Measurements from ENCODE around the gene SLX4.

Gene SLX4

GRCh38 chr16:3580251-3580651 lies 31.2 kb downstream of the SLX4 start:
- Mint-ChIP-seq H3K9me3 (no peaks in the 10 kb centered on the region), H3K27me3 (no peaks in the 10 kb centered on the region), H3K4me1 (peaks cover 44% of the 10 kb centered on the region), H3K27ac (ENCODE audit: low read depth) (no peak overlapping the region), H3K36me3 (ENCODE audit: insufficient read depth) (peaks cover 18% of the 10 kb centered on the region), H3K4me3 (peak overlapping the region; percentile 25)
- ATAC-seq (replicated peaks; ENCODE audit: extremely low read depth, poor library complexity, severe bottlenecking) (no peak), DNase-seq (ENCODE audit: low spot score in 2 of 2) (no peak)

GRCh38 chr16:3579776-3580175 lies 31.6 kb downstream of the SLX4 start:
- Mint-ChIP-seq H3K4me3 (peak overlapping the region; percentile 99), H3K27me3 (no peaks in the 10 kb centered on the region), H3K9me3 (no peaks in the 10 kb centered on the region), H3K4me1 (peaks cover 45% of the 10 kb centered on the region), H3K27ac (ENCODE audit: low read depth) (peak overlapping the region; percentile 94), H3K36me3 (ENCODE audit: insufficient read depth) (peaks cover 18% of the 10 kb centered on the region)
- ATAC-seq (replicated peaks; ENCODE audit: extremely low read depth, poor library complexity, severe bottlenecking): no peak
- DNase-seq (ENCODE audit: low spot score in 2 of 2): no peak

- peak; percentile 41 to 56 for DNase-seq (ENCODE audit: low spot score in 2 of 2)
- peaks cover 18% of the 10 kb centered on the region for H3K36me3 Mint-ChIP-seq (ENCODE audit: insufficient read depth)
Measured at GRCh38 chr16:3578610-3579551, 32.5 kb downstream of the SLX4 start.

DNA sequence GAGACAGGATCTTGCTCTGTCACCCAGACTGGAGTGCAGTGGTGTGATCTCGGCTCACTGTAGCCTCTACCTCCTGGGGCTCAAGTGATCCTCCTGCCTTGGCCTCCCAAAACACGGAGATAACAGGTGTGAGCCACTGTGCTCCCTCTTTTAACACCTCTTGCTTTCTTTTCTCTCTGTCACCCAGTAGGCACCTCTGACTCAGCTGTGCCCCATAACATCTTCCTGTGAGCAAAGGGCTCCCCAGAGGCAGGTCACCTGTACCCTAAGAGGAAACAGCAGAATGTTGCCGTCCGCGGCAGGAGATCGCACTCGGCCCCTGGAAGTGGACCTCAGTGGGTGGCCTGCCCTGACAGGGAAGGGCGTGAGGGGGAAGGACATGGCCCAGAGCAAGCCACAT lies 33.3 kb downstream of the SLX4 start:
- Mint-ChIP-seq H3K27ac (ENCODE audit: low read depth) (peak overlapping the region; percentile 94), H3K27me3 (no peaks in the 10 kb centered on the region), H3K9me3 (no peaks in the 10 kb centered on the region), H3K4me1 (peaks cover 49% of the 10 kb centered on the region), H3K36me3 (ENCODE audit: insufficient read depth) (peaks cover 22% of the 10 kb centered on the region), H3K4me3 (peak overlapping the region; percentile 99)
- peak; percentile 57 for ATAC-seq (replicated peaks; ENCODE audit: extremely low read depth, poor library complexity, severe bottlenecking)
- peak in 1 of 2 donors; percentile 44 for DNase-seq (ENCODE audit: low spot score in 2 of 2)

More at GRCh38 chr16:3578610-3579551, 32.5 kb downstream of the SLX4 start:
- ATAC-seq (replicated peaks; ENCODE audit: extremely low read depth, poor library complexity, severe bottlenecking): peak; percentile 64
- peak overlapping the region; percentile 94 for H3K27ac Mint-ChIP-seq (ENCODE audit: low read depth)
- no peaks in the 10 kb centered on the region for H3K27me3 Mint-ChIP-seq
- peaks cover 45% of the 10 kb centered on the region for H3K4me1 Mint-ChIP-seq
- no peaks in the 10 kb centered on the region for H3K9me3 Mint-ChIP-seq
- H3K4me3 Mint-ChIP-seq: peak overlapping the region; percentile 99

GRCh38 chr16:3577302-3577752 lies 34.1 kb downstream of the SLX4 start, which contains the start of gene NLRC3:
Gene NLRC3 (minus strand): TSS chr16:3577403. CDS start chr16:3565036, 12,367 bp downstream.
- H3K27ac Mint-ChIP-seq (ENCODE audit: low read depth): peak within 1 kb of the TSS; percentile 94
- DNase-seq (ENCODE audit: low spot score in 2 of 2) (peak; percentile 34 to 41), ATAC-seq (replicated peaks; ENCODE audit: extremely low read depth, poor library complexity, severe bottlenecking) (peak; percentile 62)
- no peaks in the 10 kb centered on the region for H3K27me3 Mint-ChIP-seq
- H3K36me3 Mint-ChIP-seq (ENCODE audit: insufficient read depth): peaks cover 23% of the 10 kb centered on the region
- peak within 1 kb of the TSS; percentile 99 for H3K4me3 Mint-ChIP-seq
- H3K9me3 Mint-ChIP-seq: no peaks in the 10 kb centered on the region
- peaks cover 55% of the 10 kb centered on the region for H3K4me1 Mint-ChIP-seq

- H3K4me3 Mint-ChIP-seq: peak overlapping the region; percentile 99
- H3K9me3 Mint-ChIP-seq: no peaks in the 10 kb centered on the region
- no peak for DNase-seq (ENCODE audit: low spot score in 2 of 2)
- H3K27me3 Mint-ChIP-seq: no peaks in the 10 kb centered on the region
- H3K4me1 Mint-ChIP-seq: peaks cover 60% of the 10 kb centered on the region
- no peak for ATAC-seq (replicated peaks; ENCODE audit: extremely low read depth, poor library complexity, severe bottlenecking)
- H3K36me3 Mint-ChIP-seq (ENCODE audit: insufficient read depth): peaks cover 30% of the 10 kb centered on the region
- peak overlapping the region; percentile 94 for H3K27ac Mint-ChIP-seq (ENCODE audit: low read depth)
Measured at GRCh38 chr16:3576211-3576610, 35.2 kb downstream of the SLX4 start.

DNA sequence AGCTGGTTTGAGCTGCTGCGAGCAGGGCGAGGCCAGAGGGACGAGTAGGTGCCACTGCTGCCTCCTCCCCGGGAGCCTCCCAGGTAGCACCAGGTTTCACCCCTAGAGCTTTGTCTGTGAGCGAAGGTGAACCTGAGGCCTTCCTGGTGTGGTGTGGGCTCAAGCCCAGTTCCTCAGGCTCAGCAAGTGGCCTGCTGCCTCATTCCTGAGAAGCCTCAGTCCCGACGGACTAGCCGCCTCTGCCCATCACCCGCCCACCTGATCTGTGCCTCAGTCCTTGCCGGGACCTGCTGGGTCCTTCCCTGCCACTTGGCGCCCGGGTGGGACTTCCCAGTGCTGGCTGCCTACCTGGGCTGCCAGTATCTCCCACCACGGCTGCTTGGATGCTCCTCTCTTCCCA lies 35.9 kb downstream of the SLX4 start:
- Mint-ChIP-seq H3K9me3 (peaks cover 3% of the 10 kb centered on the region), H3K27me3 (no peaks in the 10 kb centered on the region), H3K27ac (ENCODE audit: low read depth) (peak overlapping the region; percentile 94), H3K4me3 (peak overlapping the region; percentile 99), H3K36me3 (ENCODE audit: insufficient read depth) (peaks cover 35% of the 10 kb centered on the region), H3K4me1 (peaks cover 62% of the 10 kb centered on the region)
- DNase-seq (ENCODE audit: low spot score in 2 of 2): no peak
- ATAC-seq (replicated peaks; ENCODE audit: extremely low read depth, poor library complexity, severe bottlenecking): no peak

GRCh38 chr16:3574195-3574594 lies 37.2 kb downstream of the SLX4 start:
- ATAC-seq (replicated peaks; ENCODE audit: extremely low read depth, poor library complexity, severe bottlenecking): no peak
- peaks cover 39% of the 10 kb centered on the region for H3K36me3 Mint-ChIP-seq (ENCODE audit: insufficient read depth)
- H3K4me3 Mint-ChIP-seq: peak overlapping the region; percentile 99
- H3K9me3 Mint-ChIP-seq: peaks cover 7% of the 10 kb centered on the region
- no peak for DNase-seq (ENCODE audit: low spot score in 2 of 2)
- H3K27ac Mint-ChIP-seq (ENCODE audit: low read depth): peak overlapping the region; percentile 25
- no peaks in the 10 kb centered on the region for H3K27me3 Mint-ChIP-seq
- H3K4me1 Mint-ChIP-seq: peaks cover 53% of the 10 kb centered on the region

- Mint-ChIP-seq H3K36me3 (ENCODE audit: insufficient read depth) (peaks cover 42% of the 10 kb centered on the region), H3K4me3 (no peak overlapping the region), H3K9me3 (peaks cover 7% of the 10 kb centered on the region), H3K27me3 (no peaks in the 10 kb centered on the region), H3K27ac (ENCODE audit: low read depth) (no peak overlapping the region), H3K4me1 (peaks cover 47% of the 10 kb centered on the region)
- ATAC-seq (replicated peaks; ENCODE audit: extremely low read depth, poor library complexity, severe bottlenecking) (no peak), DNase-seq (ENCODE audit: low spot score in 2 of 2) (no peak)
Measured at GRCh38 chr16:3573146-3573815, 38.1 kb downstream of the SLX4 start.

DNA sequence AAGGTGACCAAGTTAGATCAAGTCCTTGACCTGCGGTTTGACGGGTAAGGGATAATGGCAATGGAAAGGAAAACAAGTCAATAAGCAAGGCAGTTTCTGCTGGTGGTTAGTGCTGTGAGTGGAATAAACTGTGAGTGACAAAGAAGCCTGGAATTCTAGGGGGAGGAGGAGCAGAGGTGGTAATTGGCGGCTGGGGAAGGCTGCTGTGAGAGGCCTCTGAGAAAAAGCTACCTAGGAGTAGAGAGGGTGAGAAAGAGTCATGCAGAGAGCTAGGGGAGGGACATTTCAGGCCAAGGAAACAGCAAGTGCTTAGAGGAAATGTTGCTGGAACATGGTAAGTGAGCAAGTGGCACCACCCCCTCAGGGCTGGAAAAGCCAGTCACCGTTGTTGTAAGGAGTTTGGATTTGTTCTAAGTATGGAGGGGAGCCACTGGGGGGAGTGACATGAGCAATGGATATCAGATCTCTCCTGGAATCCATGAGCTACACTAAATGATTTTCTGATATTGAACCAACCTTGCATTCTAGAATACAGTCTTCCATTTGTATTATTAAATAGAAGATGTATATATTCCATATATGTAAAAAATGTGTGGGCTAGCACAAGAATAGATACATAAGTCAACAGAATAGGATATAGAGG lies 40.9 kb downstream of the SLX4 start:
- no peaks in the 10 kb centered on the region for H3K27me3 Mint-ChIP-seq
- DNase-seq (ENCODE audit: low spot score in 2 of 2) (no peak), ATAC-seq (replicated peaks; ENCODE audit: extremely low read depth, poor library complexity, severe bottlenecking) (no peak)
- peak overlapping the region; percentile 57 for H3K27ac Mint-ChIP-seq (ENCODE audit: low read depth)
- peaks cover 50% of the 10 kb centered on the region for H3K36me3 Mint-ChIP-seq (ENCODE audit: insufficient read depth)
- peaks cover 7% of the 10 kb centered on the region for H3K9me3 Mint-ChIP-seq
- no peak overlapping the region for H3K4me3 Mint-ChIP-seq
- H3K4me1 Mint-ChIP-seq: peaks cover 26% of the 10 kb centered on the region

GRCh38 chr16:3569851-3570250 lies 41.6 kb downstream of the SLX4 start:
- H3K4me3 Mint-ChIP-seq: no peak overlapping the region
- peaks cover 57% of the 10 kb centered on the region for H3K36me3 Mint-ChIP-seq (ENCODE audit: insufficient read depth)
- no peaks in the 10 kb centered on the region for H3K27me3 Mint-ChIP-seq
- no peak for ATAC-seq (replicated peaks; ENCODE audit: extremely low read depth, poor library complexity, severe bottlenecking)
- peaks cover 23% of the 10 kb centered on the region for H3K4me1 Mint-ChIP-seq
- peaks cover 7% of the 10 kb centered on the region for H3K9me3 Mint-ChIP-seq
- H3K27ac Mint-ChIP-seq (ENCODE audit: low read depth): peak overlapping the region; percentile 57
- no peak for DNase-seq (ENCODE audit: low spot score in 2 of 2)

- Mint-ChIP-seq H3K27ac (ENCODE audit: low read depth) (no peak overlapping the region), H3K4me3 (no peak overlapping the region), H3K4me1 (peaks cover 9% of the 10 kb centered on the region), H3K27me3 (no peaks in the 10 kb centered on the region), H3K36me3 (ENCODE audit: insufficient read depth) (peaks cover 64% of the 10 kb centered on the region), H3K9me3 (peaks cover 7% of the 10 kb centered on the region)
- no peak for DNase-seq (ENCODE audit: low spot score in 2 of 2)
- ATAC-seq (replicated peaks; ENCODE audit: extremely low read depth, poor library complexity, severe bottlenecking): no peak
Measured at GRCh38 chr16:3566990-3567389, 44.4 kb downstream of the SLX4 start.

All from central memory CD8-positive, alpha-beta T cell (primary cell).